H1 (cell line): ENCODE measurements around the gene SUSD1. TPM values are rescaled to one million over a fixed set of nuclear protein-coding genes. Genes with fewer than 3 reads are reported as not detected.

Experiments used
- CTCF ChIA-PET: fragments of 300-600 bp; sonication (Branson Sonifier 250); formaldehyde crosslinking; loops from one replicate; lab custom pipeline; 2021; ENCODE audit not compliant: partially characterized antibody; lab: Charles Lee
- POLR2A ChIA-PET: fragments of 300-600 bp; sonication (Branson Sonifier 250); formaldehyde crosslinking; loops from one replicate; lab custom pipeline; 2021; ENCODE audit warnings: inconsistent platforms; ENCODE audit not compliant: partially characterized antibody; lab: Charles Lee
- DNase-seq, 2 experiments: peaks; one replicate each; pipeline versions ENCODE4 v3.0.0 to v3.0.0-alpha.2; 2010 to 2022; ENCODE audit warnings: low spot score in 2 of 2, low read depth in 1 of 2, mixed read lengths in 1 of 2
- FAIRE-seq: peaks from 2 replicates; lab custom pipeline; 2011; peaks lifted over from hg19 to GRCh38; lab: Jason Lieb, UNC
- H2AFZ ChIP-seq: 2 replicates; pipeline ENCODE4 v1.8.1; 2012; ENCODE audit warnings: low read length, inconsistent platforms
- H2AK5ac ChIP-seq: 2 replicates; pipeline ENCODE4 v1.6.1; 2013; ENCODE audit warnings: low read depth, low read length
- H2BK120ac ChIP-seq: replicated peaks from 2 replicates; pipeline ENCODE3; 2013; ENCODE audit warnings: low read depth, low read length, inconsistent platforms
- H2BK12ac ChIP-seq: 2 replicates; pipeline ENCODE4 v1.6.1; 2013; ENCODE audit warnings: low read depth, low read length
- H2BK15ac ChIP-seq: 2 replicates; pipeline ENCODE4 v1.6.1; 2013; ENCODE audit warnings: low read length
- H2BK20ac ChIP-seq: 2 replicates; pipeline ENCODE4 v1.6.1; 2013; ENCODE audit warnings: low read length
- H2BK5ac ChIP-seq: 2 replicates; pipeline ENCODE4 v1.6.1; 2013; ENCODE audit warnings: low read depth, low read length
- H3K14ac ChIP-seq: 2 replicates; pipeline ENCODE4 v1.6.1; 2013; ENCODE audit warnings: inconsistent platforms; ENCODE audit not compliant: insufficient read length
- H3K18ac ChIP-seq: 2 replicates; pipeline ENCODE4 v1.6.1; 2013; ENCODE audit warnings: low read length; ENCODE audit errors: extremely low read depth
- H3K23ac ChIP-seq: 2 replicates; pipeline ENCODE4 v1.6.1; 2013; ENCODE audit warnings: inconsistent platforms; ENCODE audit not compliant: insufficient read length
- H3K23me2 ChIP-seq: 2 replicates; pipeline ENCODE4 v1.6.1; 2013; ENCODE audit warnings: low read depth, low read length
- H3K27ac ChIP-seq: 2 replicates; pipeline ENCODE4 v1.6.1; 2011; ENCODE audit warnings: low read depth, low read length, inconsistent platforms
- H3K27me3 ChIP-seq, 4 experiments: replicated peaks in 1 of 4; 1 replicate in 1 of 4; 2 replicates in 3 of 4; pipeline versions ENCODE4 v1.6.1 to v1.8.1; 2011 to 2013; ENCODE audit warnings: low read length in 3 of 4, mild to moderate bottlenecking in 3 of 4, inconsistent platforms in 2 of 4, mixed read lengths in 2 of 4, moderate library complexity in 1 of 4; ENCODE audit not compliant: control insufficient read depth in 3 of 4, insufficient read depth in 3 of 4; ENCODE audit errors: extremely low read depth in 1 of 4
- H3K36me3 ChIP-seq, 4 experiments: 2 replicates each; pipeline versions ENCODE4 v1.6.1 to v1.8.1; 2011 to 2013; ENCODE audit warnings: mild to moderate bottlenecking in 4 of 4, low read length in 3 of 4, moderate library complexity in 2 of 4, control low read depth in 1 of 4, inconsistent platforms in 1 of 4; ENCODE audit not compliant: insufficient read depth in 4 of 4, control insufficient read depth in 2 of 4
- H3K4ac ChIP-seq: replicated peaks from 2 replicates; pipeline ENCODE3; 2013; ENCODE audit warnings: low read length, low read depth, mixed read lengths, inconsistent platforms; ENCODE audit not compliant: insufficient read length
- H3K4me1 ChIP-seq, 4 experiments: replicated peaks in 1 of 4; 1 replicate in 1 of 4; 2 replicates in 3 of 4; pipeline versions ENCODE4 v1.6.1 to v1.8.1; 2011 to 2013; ENCODE audit warnings: low read length in 3 of 4, inconsistent platforms in 2 of 4, mixed read lengths in 1 of 4; ENCODE audit not compliant: insufficient read depth in 4 of 4, control insufficient read depth in 3 of 4
- H3K4me2 ChIP-seq, 2 experiments: 2 replicates each; pipeline versions ENCODE4 v1.6.1 to v1.8.1; 2011 to 2013; ENCODE audit warnings: low read depth in 2 of 2, low read length in 2 of 2, control low read depth in 1 of 2, inconsistent platforms in 1 of 2, mild to moderate bottlenecking in 1 of 2; ENCODE audit not compliant: insufficient read depth in 1 of 2
- H3K4me3 ChIP-seq, 4 experiments: fragments of 200-600, 300-600 bp in 1 of 4; sonication (generic), shearing (Covaris generic), sonication (Bioruptor Twin) in 1 of 4; 2 replicates each; pipeline versions ENCODE4 v1.5.1 to v1.8.1; 2011 to 2016; ENCODE audit warnings: low read length in 4 of 4, low read depth in 3 of 4, control low read depth in 2 of 4, inconsistent platforms in 2 of 4, mild to moderate bottlenecking in 2 of 4, mixed read lengths in 1 of 4, moderate library complexity in 1 of 4; ENCODE audit not compliant: insufficient read depth in 2 of 4; ENCODE audit errors: extremely low read depth in 1 of 4
- H3K56ac ChIP-seq: replicated peaks from 2 replicates; pipeline ENCODE3; 2013; ENCODE audit warnings: low read depth, mild to moderate bottlenecking, mixed read lengths, low read length, inconsistent platforms; ENCODE audit not compliant: insufficient read length
- H3K79me1 ChIP-seq: 2 replicates; pipeline ENCODE4 v1.6.1; 2013; ENCODE audit warnings: low read depth, low read length, control low read depth
- H3K79me2 ChIP-seq, 2 experiments: 2 replicates each; pipeline versions ENCODE4 v1.6.1 to v1.8.1; 2012 to 2013; ENCODE audit warnings: low read length in 2 of 2, mild to moderate bottlenecking in 2 of 2, inconsistent platforms in 1 of 2; ENCODE audit not compliant: insufficient read depth in 2 of 2, control insufficient read depth in 1 of 2
- H3K9ac ChIP-seq, 4 experiments: replicated peaks in 1 of 4; 1 replicate in 1 of 4; 2 replicates in 3 of 4; pipeline versions ENCODE4 v1.6.1 to v1.8.1; 2011 to 2013; ENCODE audit warnings: low read depth in 3 of 4, low read length in 3 of 4, control low read depth in 2 of 4, mild to moderate bottlenecking in 2 of 4, moderate library complexity in 2 of 4, inconsistent platforms in 1 of 4; ENCODE audit errors: extremely low read depth in 1 of 4
- H3K9me3 ChIP-seq, 2 experiments: 2 replicates each; pipeline versions ENCODE4 v1.6.1 to v1.8.1; 2012 to 2013; ENCODE audit warnings: mild to moderate bottlenecking in 2 of 2, moderate library complexity in 2 of 2, control low read depth in 1 of 2, inconsistent platforms in 1 of 2, low read depth in 1 of 2, low read length in 1 of 2, mixed read lengths in 1 of 2; ENCODE audit not compliant: insufficient read depth in 2 of 2
- H4K20me1 ChIP-seq, 2 experiments: replicated peaks in 1 of 2; 2 replicates each; pipeline versions ENCODE3 to v1.8.1; 2011 to 2013; ENCODE audit warnings: inconsistent platforms in 2 of 2, low read length in 2 of 2, mild to moderate bottlenecking in 1 of 2; ENCODE audit not compliant: insufficient read depth in 2 of 2, control insufficient read depth in 1 of 2
- H4K5ac ChIP-seq: 2 replicates; pipeline ENCODE4 v1.6.1; 2013; ENCODE audit warnings: low read length, low read depth, mixed read lengths, inconsistent platforms; ENCODE audit not compliant: insufficient read length
- H4K8ac ChIP-seq: 2 replicates; pipeline ENCODE4 v1.8.0; 2013; ENCODE audit warnings: mild to moderate bottlenecking, moderate library complexity, low read length, inconsistent platforms; ENCODE audit not compliant: insufficient read depth; ENCODE audit errors: extremely low read depth
- H4K91ac ChIP-seq: replicated peaks from 2 replicates; pipeline ENCODE3; 2013; ENCODE audit warnings: low read length, mixed read lengths, inconsistent platforms; ENCODE audit not compliant: insufficient read length
- CREB1 ChIP-seq: IDR thresholded peaks from 2 replicates; pipeline ENCODE4 v1.6.1; 2012; ENCODE audit warnings: inconsistent platforms
- GTF2F1 ChIP-seq: IDR thresholded peaks from 2 replicates; pipeline ENCODE4 v1.6.1; 2012; ENCODE audit warnings: low read depth, low read length, improper control_type of control experiment, borderline replicate concordance
- KDM1A ChIP-seq: fragments of 200-600, 300-600 bp; sonication (generic); IDR thresholded peaks from 2 replicates; pipeline ENCODE4 v1.7.1; 2016; ENCODE audit warnings: mild to moderate bottlenecking, low read length, borderline replicate concordance
- SP1 ChIP-seq: IDR thresholded peaks from 2 replicates; pipeline ENCODE4 v1.6.1; 2011; ENCODE audit warnings: low read depth, low read length
- SP4 ChIP-seq: IDR thresholded peaks from 2 replicates; pipeline ENCODE4 v1.6.1; 2012; ENCODE audit warnings: low read length, inconsistent platforms
- SUZ12 ChIP-seq: fragments of 200-600 bp; sonication (generic); IDR thresholded peaks from 2 replicates; pipeline ENCODE4 v1.6.1; 2012; ENCODE audit warnings: mild to moderate bottlenecking, inconsistent platforms, low read length, moderate library complexity, mixed read lengths
- TAF1 ChIP-seq: IDR thresholded peaks from 2 replicates; pipeline ENCODE4 v1.6.1; 2011; ENCODE audit warnings: mild to moderate bottlenecking, low read depth, low read length
- WGBS, 2 experiments: shearing (Covaris generic) in 1 of 2; methylation state at CpG; one replicate each; pipeline versions ENCODE4 v1.1.6 to v1.1.7; 2013 to 2015; ENCODE audit warnings: low lambda C conversion rate in 2 of 2, mixed read lengths in 2 of 2, inconsistent platforms in 1 of 2, low coverage in 1 of 2, missing lambda C conversion rate in 1 of 2; ENCODE audit not compliant: insufficient replicate concordance in 2 of 2, insufficient coverage in 1 of 2, insufficient read length in 1 of 2; ENCODE audit errors: extremely low coverage in 1 of 2, missing lambda C conversion rate in 1 of 2; 5-methylcytosine and 5-hydroxymethylcytosine counted together
- polyA plus RNA-seq, 7 experiments: library from polyadenylated mRNA; depleted of rRNA in 3 of 7; stranded (reverse) in 5 of 7; unstranded in 2 of 7; fragments of >200 nt in 5 of 7; fragments of 200-250 nt in 2 of 7; gene quantifications; 1 replicate in 5 of 7; 2 replicates in 1 of 7; 4 replicates in 1 of 7; pipeline versions ENCODE4 v1.2.1 to v1.2.3, GENCODE V29; 2011 to 2013; ENCODE audit warnings: missing spikeins in 2 of 7, mixed read lengths in 2 of 7
- total RNA-seq: library from RNA; stranded (reverse); fragmentation: NEBNext Ultra II Directional; extraction: Animal tissue kit (Norgen Biotek cat#: 25700); gene quantifications from 2 replicates; pipeline ENCODE4 v1.2.1, GENCODE V29; 2021

The SUSD1 gene
- total and polyA plus RNA-seq, 2 of the 8 experiments (the other 6 are each of a cell fraction or from before 2014, with no cell fraction given), result 2.8 to 7.2 TPM

DNA sequence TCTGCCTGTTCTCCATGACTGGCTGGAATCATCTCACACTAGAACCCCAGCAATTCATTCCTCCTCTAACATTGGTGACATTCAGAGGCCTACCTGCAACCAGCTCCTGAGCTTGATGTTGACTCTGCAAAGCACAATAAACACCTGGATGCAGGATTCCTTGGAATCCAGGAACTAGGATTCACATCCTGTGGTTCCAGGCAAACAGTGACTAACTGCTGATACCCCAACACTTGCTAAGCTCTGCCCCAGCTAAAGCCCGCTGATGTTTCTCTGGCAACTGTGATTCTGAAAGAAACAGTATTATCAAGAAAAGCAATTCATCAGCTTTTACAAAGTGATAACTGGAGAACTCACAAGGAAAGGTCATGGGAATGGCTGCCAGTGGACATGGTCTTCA, 29.2 kb downstream of the SUSD1 start:
- H2AK5ac ChIP-seq, result no peak overlapping the region
- H4K91ac ChIP-seq, result no peak overlapping the region
- peak overlapping the region; percentile 83 for H3K4ac ChIP-seq
- H4K20me1 ChIP-seq, result no peaks in the 10 kb centered on the region
- H3K18ac ChIP-seq, result no peak overlapping the region
- no peak overlapping the region for H2BK20ac ChIP-seq
- no peak overlapping the region for H3K56ac ChIP-seq
- CTCF ChIA-PET, result interaction anchor here (0.5 to 1.4 kb wide), 6 partner anchors 9 to 524 kb away, joined by 3 to 5 read pairs (median 4); no protein-coding TSS in a partner anchor
- H3K14ac ChIP-seq, result no peak overlapping the region
- 0 out of 8 replicates have a peak, but pooled peaks cover 0 to 3% (median 0%) of the 10 kb centered on the region in 4 experiments for H3K36me3 ChIP-seq
- H3K23ac ChIP-seq, result no peak overlapping the region
- H2BK120ac ChIP-seq, result peak overlapping the region; percentile 95
- H2BK15ac ChIP-seq, result no peak overlapping the region
- POLR2A ChIA-PET, result interaction anchor here (0.6 kb wide), 1 partner anchor 101 kb away, joined by 3 read pairs; no protein-coding TSS in a partner anchor
- no peaks in the 10 kb centered on the region for H3K79me1 ChIP-seq
- no peaks in the 10 kb centered on the region for H3K79me2 ChIP-seq
- no peak overlapping the region for H3K9ac ChIP-seq
- H3K27ac ChIP-seq, result no peak overlapping the region
- WGBS, 2 experiments, result 69% methylated on average over 1 of the region's 1 CpG; no CpG with 5 or more reads in 1 of the 2 experiments
- H4K8ac ChIP-seq, result no peak overlapping the region
- peaks cover 0 to 2% (median 0%) of the 10 kb centered on the region in 4 experiments; a peak in 1 of 7 replicates for H3K4me1 ChIP-seq
- no peak overlapping the region for H3K4me3 ChIP-seq
- no peaks in the 10 kb centered on the region for H3K9me3 ChIP-seq
- TF ChIP-seq SUZ12, result no peak
- no peak for TF ChIP-seq GTF2F1
- no peak for TF ChIP-seq KDM1A
- TF ChIP-seq SP4, result no peak
- 0 out of 2 replicates have a peak, but pooled peaks have one; percentile 24 for TF ChIP-seq TAF1
- no peak for TF ChIP-seq CREB1
- peak; percentile 58; the same call in 1 of the 2 replicates for TF ChIP-seq SP1
- FAIRE-seq (no peak), DNase-seq (no peak)
- no peaks in the 10 kb centered on the region for H3K27me3 ChIP-seq
- peak overlapping the region; percentile 85; the same call in 1 of the 2 replicates for H2BK12ac ChIP-seq
- no peak overlapping the region for H3K4me2 ChIP-seq
- H2BK5ac ChIP-seq, result peak overlapping the region; percentile 87
- no peak overlapping the region for H2AFZ ChIP-seq
- peak overlapping the region; percentile 52 for H4K5ac ChIP-seq
- no peaks in the 10 kb centered on the region for H3K23me2 ChIP-seq
